ENCODE data around the gene QDPR.

QDPR gene

GRCh38 chr4:17535242-17535641 lies 23.4 kb upstream of the QDPR start:
- H2AFZ ChIP-seq (ENCODE audit: low read depth, low read length): no peak overlapping the region
- H4K20me1 ChIP-seq (ENCODE audit: insufficient read depth, low read length): no peaks in the 10 kb centered on the region
- H3K4me2 ChIP-seq (ENCODE audit: insufficient read depth, low read length): no peak overlapping the region
- no peak for ATAC-seq (ENCODE audit: insufficient read depth, low read depth)
- no peaks in the 10 kb centered on the region for H3K36me3 ChIP-seq (ENCODE audit: insufficient read depth, low read length)
- DNase-seq: no peak
- H3K27ac ChIP-seq (ENCODE audit: low read length): no peak overlapping the region
- H3K9ac ChIP-seq (ENCODE audit: low read depth, low read length): no peak overlapping the region
- H3K4me3 ChIP-seq (ENCODE audit: low read depth in 1 of 2, low read length in 2 of 2): no peak overlapping the region
- H3K27me3 ChIP-seq (ENCODE audit: insufficient read depth, low read length, poor library complexity): peaks cover 1% of the 10 kb centered on the region
- no peaks in the 10 kb centered on the region for H3K4me1 ChIP-seq (ENCODE audit: insufficient read depth, low read length)
- no peaks in the 10 kb centered on the region for H3K79me2 ChIP-seq (ENCODE audit: insufficient read depth, low read length)
- no peaks in the 10 kb centered on the region for H3K9me3 ChIP-seq (ENCODE audit: insufficient read depth, low read length, severe bottlenecking)
- TF ChIP-seq EZH2 (IDR thresholded peaks at IDR 0.05; ENCODE audit: borderline replicate concordance, low read depth, low read length, severe bottlenecking): no peak
- TF ChIP-seq, protein P1, sequence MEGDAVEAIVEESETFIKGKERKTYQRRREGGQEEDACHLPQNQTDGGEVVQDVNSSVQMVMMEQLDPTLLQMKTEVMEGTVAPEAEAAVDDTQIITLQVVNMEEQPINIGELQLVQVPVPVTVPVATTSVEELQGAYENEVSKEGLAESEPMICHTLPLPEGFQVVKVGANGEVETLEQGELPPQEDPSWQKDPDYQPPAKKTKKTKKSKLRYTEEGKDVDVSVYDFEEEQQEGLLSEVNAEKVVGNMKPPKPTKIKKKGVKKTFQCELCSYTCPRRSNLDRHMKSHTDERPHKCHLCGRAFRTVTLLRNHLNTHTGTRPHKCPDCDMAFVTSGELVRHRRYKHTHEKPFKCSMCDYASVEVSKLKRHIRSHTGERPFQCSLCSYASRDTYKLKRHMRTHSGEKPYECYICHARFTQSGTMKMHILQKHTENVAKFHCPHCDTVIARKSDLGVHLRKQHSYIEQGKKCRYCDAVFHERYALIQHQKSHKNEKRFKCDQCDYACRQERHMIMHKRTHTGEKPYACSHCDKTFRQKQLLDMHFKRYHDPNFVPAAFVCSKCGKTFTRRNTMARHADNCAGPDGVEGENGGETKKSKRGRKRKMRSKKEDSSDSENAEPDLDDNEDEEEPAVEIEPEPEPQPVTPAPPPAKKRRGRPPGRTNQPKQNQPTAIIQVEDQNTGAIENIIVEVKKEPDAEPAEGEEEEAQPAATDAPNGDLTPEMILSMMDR (IDR thresholded peaks at IDR 0.05; ENCODE audit: borderline replicate concordance, extremely low read depth, low read length, poor library complexity, severe bottlenecking): no peak

- no peak overlapping the region for H3K4me3 ChIP-seq (ENCODE audit: low read depth in 1 of 2, low read length in 2 of 2)
- no peaks in the 10 kb centered on the region for H3K79me2 ChIP-seq (ENCODE audit: insufficient read depth, low read length)
- no peak overlapping the region for H3K9ac ChIP-seq (ENCODE audit: low read depth, low read length)
- H3K9me3 ChIP-seq (ENCODE audit: insufficient read depth, low read length, severe bottlenecking): no peaks in the 10 kb centered on the region
- no peak overlapping the region for H2AFZ ChIP-seq (ENCODE audit: low read depth, low read length)
- H3K4me2 ChIP-seq (ENCODE audit: insufficient read depth, low read length): no peak overlapping the region
- no peaks in the 10 kb centered on the region for H3K4me1 ChIP-seq (ENCODE audit: insufficient read depth, low read length)
- no peaks in the 10 kb centered on the region for H3K36me3 ChIP-seq (ENCODE audit: insufficient read depth, low read length)
- no peak overlapping the region for H3K27ac ChIP-seq (ENCODE audit: low read length)
- H3K27me3 ChIP-seq (ENCODE audit: insufficient read depth, low read length, poor library complexity): no peaks in the 10 kb centered on the region
- H4K20me1 ChIP-seq (ENCODE audit: insufficient read depth, low read length): no peaks in the 10 kb centered on the region
- ATAC-seq (ENCODE audit: insufficient read depth, low read depth) (no peak), DNase-seq (no peak)
- TF ChIP-seq, protein P1 (IDR thresholded peaks at IDR 0.05; ENCODE audit: borderline replicate concordance, extremely low read depth, low read length, poor library complexity, severe bottlenecking): no peak
- no peak for TF ChIP-seq EZH2 (IDR thresholded peaks at IDR 0.05; ENCODE audit: borderline replicate concordance, low read depth, low read length, severe bottlenecking)
Measured at GRCh38 chr4:17534705-17535104, 22.8 kb upstream of the QDPR start.

DNA sequence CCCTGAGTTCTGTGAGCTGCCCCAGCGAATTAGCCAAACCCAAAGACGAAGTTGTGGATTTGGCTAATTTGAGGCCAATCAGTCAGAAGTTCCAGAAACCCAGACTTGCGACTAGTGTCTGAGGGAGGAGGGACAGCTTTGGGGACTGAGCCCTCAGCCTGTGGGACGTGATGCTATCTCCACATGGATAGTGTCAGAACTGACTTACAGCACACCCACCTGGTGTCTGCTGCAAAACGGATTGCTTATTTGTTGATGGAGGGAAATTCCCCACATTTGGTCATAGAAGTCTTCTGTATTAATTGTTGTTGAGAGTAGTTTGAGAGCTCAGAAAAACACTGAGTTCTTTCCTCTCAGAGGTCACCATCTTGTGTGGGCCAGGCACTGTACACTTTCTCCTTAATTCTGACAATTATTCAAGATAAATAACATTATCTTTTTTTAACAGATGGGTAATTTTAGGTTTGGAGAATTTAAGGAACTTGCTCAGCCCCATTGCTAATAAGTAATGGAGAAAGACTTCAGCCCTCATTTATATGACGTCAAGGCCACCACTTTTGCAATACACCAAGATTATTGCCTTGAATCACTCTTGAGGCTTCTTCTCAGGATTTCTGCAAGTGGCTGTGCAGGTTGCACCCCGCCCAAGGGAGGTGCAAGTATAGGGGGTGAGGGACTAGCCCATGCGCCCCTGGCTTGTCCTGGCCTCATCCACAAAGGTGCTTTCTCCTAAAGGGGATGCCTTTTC lies 19.8 kb upstream of the QDPR start:
- Histone ChIP-seq H3K9me3 (ENCODE audit: insufficient read depth, low read length, severe bottlenecking) (no peaks in the 10 kb centered on the region), H3K4me1 (ENCODE audit: insufficient read depth, low read length) (no peaks in the 10 kb centered on the region), H3K79me2 (ENCODE audit: insufficient read depth, low read length) (no peaks in the 10 kb centered on the region), H3K4me3 (ENCODE audit: low read depth in 1 of 2, low read length in 2 of 2) (no peak overlapping the region), H3K27ac (ENCODE audit: low read length) (no peak overlapping the region), H4K20me1 (ENCODE audit: insufficient read depth, low read length) (no peaks in the 10 kb centered on the region), H3K27me3 (ENCODE audit: insufficient read depth, low read length, poor library complexity) (no peaks in the 10 kb centered on the region), H3K4me2 (ENCODE audit: insufficient read depth, low read length) (no peak overlapping the region), H3K9ac (ENCODE audit: low read depth, low read length) (no peak overlapping the region), H3K36me3 (ENCODE audit: insufficient read depth, low read length) (no peaks in the 10 kb centered on the region), H2AFZ (ENCODE audit: low read depth, low read length) (no peak overlapping the region)
- no peak for TF ChIP-seq EZH2 (IDR thresholded peaks at IDR 0.05; ENCODE audit: borderline replicate concordance, low read depth, low read length, severe bottlenecking)
- TF ChIP-seq, protein P1 (IDR thresholded peaks at IDR 0.05; ENCODE audit: borderline replicate concordance, extremely low read depth, low read length, poor library complexity, severe bottlenecking): no peak
- DNase-seq: no peak
- ATAC-seq (ENCODE audit: insufficient read depth, low read depth): no peak

All from DND-41 (cell line).